Heart left ventricle (tissue), 13 donors: Measurements from ENCODE around the gene CAMKK2.

Source experiments
- POLR2A ChIP-seq, 2 donors: fragments of 450-650 bp; IDR thresholded peaks; one replicate each; pipeline ENCODE4 v1.6.1; 2017; ENCODE audit warnings: antibody characterized with exemption in 2 of 2, mild to moderate bottlenecking in 2 of 2, moderate library complexity in 2 of 2
- TF ChIP-seq, protein P1 (sequence below), 12 donors: fragments of 200-600 bp; sonication (generic) in 4 of 12; IDR thresholded peaks; one replicate each; pipeline versions ENCODE4 v1.5.0 to v1.8.0; 2018 to 2022; ENCODE audit warnings: antibody characterized with exemption in 12 of 12, mild to moderate bottlenecking in 5 of 12
- donor health status: ischemic (EF 13 %, LVEDD 7.1; RV severe dilation, severe dysfunction).
- donor health status: DM: no; HTN: yes; CAD: no.
- donor health status: DM: no; HTN: no; CAD: no.
- donor health status: ischemic (EF 25% LVEDD 6.9; RV normal size, moderate dysfunction).
- donor health status: ischemic (EF 25% LVEDD 5.7; RV mildly dilated, moderate dysfunction).
- donor health status: ischemic (EF 35%, LVEDD 5.7; RV mildly dilated, moderate dysfunction).
- donor health status: nonischemic (EF 11% LVEDD 7.7; RV severe dilation, severe dysfunction).
- donor health status: DM: yes; HTN: yes; CAD: no.
- donor health status: PGD.
- donor health status: ischemic (EF 29% LVEDD 5.4; RV normal size, mild dysfunction).
- donor health status: nonischemic (EF 23%, LVEDD 6.1; RV moderate dilation, normal function).

DNA sequence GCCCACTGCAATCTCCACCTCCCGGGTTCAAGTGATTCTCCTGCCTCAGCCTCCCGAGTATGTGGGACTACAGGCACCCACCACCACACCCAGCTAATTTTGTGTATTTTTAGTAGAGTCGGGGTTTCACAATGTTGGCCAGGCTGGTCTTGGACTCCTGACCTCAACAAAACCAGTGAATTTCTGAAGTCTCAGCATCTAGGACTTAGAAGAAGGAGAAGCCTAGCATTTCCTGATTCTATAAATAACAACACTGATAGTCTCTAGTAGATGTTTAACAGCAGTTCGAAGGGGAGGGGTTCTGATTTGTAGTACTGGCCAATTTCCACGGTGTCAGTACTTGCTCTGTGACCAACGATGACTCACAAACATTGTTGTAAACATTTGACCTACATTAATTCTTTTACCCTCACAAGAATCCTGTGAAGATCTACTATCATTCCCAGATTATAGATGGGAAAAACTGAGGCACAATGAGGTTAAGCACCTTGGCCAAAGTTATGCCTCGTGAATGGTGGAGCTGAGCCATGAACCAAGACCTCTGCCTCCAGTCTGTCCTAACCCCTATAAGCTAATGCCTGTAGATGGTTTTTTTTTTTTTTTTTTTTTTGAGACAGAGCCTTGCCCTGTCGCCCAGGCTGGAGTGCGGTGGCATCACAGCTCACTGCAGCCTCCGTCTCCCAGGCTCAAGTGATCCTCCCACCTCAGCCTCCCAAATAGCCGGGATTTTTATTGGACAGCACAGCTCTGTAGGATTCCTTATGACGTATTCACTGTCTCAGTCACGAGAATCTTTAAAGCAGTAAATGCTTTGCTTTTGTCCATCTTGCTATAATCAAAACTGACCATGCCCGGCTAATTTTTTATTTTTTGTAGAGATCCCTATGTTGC lies 81.4 kb downstream of the CAMKK2 start:
- TF ChIP-seq, protein P1, sequence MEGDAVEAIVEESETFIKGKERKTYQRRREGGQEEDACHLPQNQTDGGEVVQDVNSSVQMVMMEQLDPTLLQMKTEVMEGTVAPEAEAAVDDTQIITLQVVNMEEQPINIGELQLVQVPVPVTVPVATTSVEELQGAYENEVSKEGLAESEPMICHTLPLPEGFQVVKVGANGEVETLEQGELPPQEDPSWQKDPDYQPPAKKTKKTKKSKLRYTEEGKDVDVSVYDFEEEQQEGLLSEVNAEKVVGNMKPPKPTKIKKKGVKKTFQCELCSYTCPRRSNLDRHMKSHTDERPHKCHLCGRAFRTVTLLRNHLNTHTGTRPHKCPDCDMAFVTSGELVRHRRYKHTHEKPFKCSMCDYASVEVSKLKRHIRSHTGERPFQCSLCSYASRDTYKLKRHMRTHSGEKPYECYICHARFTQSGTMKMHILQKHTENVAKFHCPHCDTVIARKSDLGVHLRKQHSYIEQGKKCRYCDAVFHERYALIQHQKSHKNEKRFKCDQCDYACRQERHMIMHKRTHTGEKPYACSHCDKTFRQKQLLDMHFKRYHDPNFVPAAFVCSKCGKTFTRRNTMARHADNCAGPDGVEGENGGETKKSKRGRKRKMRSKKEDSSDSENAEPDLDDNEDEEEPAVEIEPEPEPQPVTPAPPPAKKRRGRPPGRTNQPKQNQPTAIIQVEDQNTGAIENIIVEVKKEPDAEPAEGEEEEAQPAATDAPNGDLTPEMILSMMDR (IDR thresholded peaks at IDR 0.05): no peak
- TF ChIP-seq POLR2A (IDR thresholded peaks at IDR 0.05): no peak
